HPDE6-E6E7 (cell line): ENCODE measurements around the gene DEFB113.
"Not testable (repeated sequence)": the region's sequence is repeated elsewhere in the genome, so short reads cannot be mapped to it uniquely, and the experiment has no call there.

Experiments used
- DNase-seq: peaks from one replicate; pipeline ENCODE4 v3.0.0; 2011; ENCODE audit warnings: missing footprints; ENCODE audit errors: extremely low spot score

Gene DEFB113

GRCh38 chr6:49969605-49970004, at the start of gene DEFB113:
Gene DEFB113 (minus strand): TSS chr6:49969625. CDS start chr6:49969625, 0 bp downstream.
- no peak for DNase-seq

- peak; percentile 50 for DNase-seq
These were observed 38.4 kb upstream of the DEFB113 start for GRCh38 chr6:50007819-50008218.

GRCh38 chr6:50003139-50003538, 33.7 kb upstream of the DEFB113 start:
- DNase-seq = no peak

- DNase-seq = no peak
These were observed 25.9 kb upstream of the DEFB113 start for GRCh38 chr6:49995278-49995677.

GRCh38 chr6:49988900-49989299, 19.5 kb upstream of the DEFB113 start:
- no peak for DNase-seq

- DNase-seq = no peak
These were observed 18.3 kb upstream of the DEFB113 start for GRCh38 chr6:49987749-49988148.

GRCh38 chr6:49986551-49986950, 17.1 kb upstream of the DEFB113 start:
- no peak for DNase-seq

GRCh38 chr6:49982046-49982445, 12.6 kb upstream of the DEFB113 start:
- no peak for DNase-seq

- no peak for DNase-seq
These were observed 11.5 kb upstream of the DEFB113 start for GRCh38 chr6:49980898-49981297.

GRCh38 chr6:49979584-49979983, 10.2 kb upstream of the DEFB113 start:
- no peak for DNase-seq

GRCh38 chr6:49978332-49979226, 9.2 kb upstream of the DEFB113 start:
- no peak for DNase-seq

GRCh38 chr6:49966823-49967222, 2.6 kb downstream of the DEFB113 start:
- DNase-seq = no peak

GRCh38 chr6:49966334-49966733, 3.1 kb downstream of the DEFB113 start:
- no peak for DNase-seq

- no peak for DNase-seq
These were observed 5.4 kb downstream of the DEFB113 start, which contains the start of gene DEFB114 for GRCh38 chr6:49964064-49964463. Gene DEFB114 (minus strand): TSS chr6:49964164. CDS start chr6:49964105, 59 bp downstream.

- no peak for DNase-seq
These were observed 11.2 kb downstream of the DEFB113 start for GRCh38 chr6:49958180-49958579.

GRCh38 chr6:49955847-49956246, 13.6 kb downstream of the DEFB113 start:
- no peak for DNase-seq

GRCh38 chr6:49951926-49952325, 17.5 kb downstream of the DEFB113 start:
- DNase-seq = no peak

- DNase-seq = no peak
These were observed 19.0 kb downstream of the DEFB113 start for GRCh38 chr6:49950415-49950751.

- DNase-seq = no peak
These were observed 20.4 kb downstream of the DEFB113 start for GRCh38 chr6:49949062-49949461.

GRCh38 chr6:49946835-49947234, 22.6 kb downstream of the DEFB113 start:
- no peak for DNase-seq

- DNase-seq = not testable (repeated sequence)
These were observed 25.4 kb downstream of the DEFB113 start for GRCh38 chr6:49944068-49944467.

GRCh38 chr6:49939993-49940498, 29.4 kb downstream of the DEFB113 start:
- DNase-seq = no peak

- no peak for DNase-seq
These were observed 31.6 kb downstream of the DEFB113 start for GRCh38 chr6:49937811-49938210.
